Endometrium (tissue), 2 donors: Measurements from ENCODE around the gene TMEM271.

Experiments
- FAIRE-seq: peaks from 2 replicates; lab custom pipeline; 2012; peaks lifted over from hg19 to GRCh38; lab: Jason Lieb, UNC
- donor health status: control.
- donor health status: control.

TMEM271 gene

GRCh38 chr4:532588-533317 lies 43.3 kb downstream of the TMEM271 start:
- no peak for FAIRE-seq

GRCh38 chr4:531721-532565 lies 44.2 kb downstream of the TMEM271 start:
- FAIRE-seq = no peak

- FAIRE-seq = no peak
These were observed 45.0 kb downstream of the TMEM271 start for GRCh38 chr4:531076-531475.

GRCh38 chr4:530017-530781 lies 45.9 kb downstream of the TMEM271 start:
- no peak for FAIRE-seq

GRCh38 chr4:529563-529962 lies 46.5 kb downstream of the TMEM271 start:
- FAIRE-seq = no peak

GRCh38 chr4:528835-529234 lies 47.3 kb downstream of the TMEM271 start:
- FAIRE-seq = no peak

GRCh38 chr4:528296-528695 lies 47.8 kb downstream of the TMEM271 start:
- no peak for FAIRE-seq

- FAIRE-seq = no peak
These were observed 49.1 kb downstream of the TMEM271 start for GRCh38 chr4:526971-527460.

- FAIRE-seq = no peak
These were observed 49.7 kb downstream of the TMEM271 start for GRCh38 chr4:526189-526909.

- no peak for FAIRE-seq
These were observed 50.4 kb downstream of the TMEM271 start for GRCh38 chr4:525660-526059.

- no peak for FAIRE-seq
These were observed 51.9 kb downstream of the TMEM271 start for GRCh38 chr4:524196-524595.
